ENCODE data around the gene OR2AP1. TPM values are rescaled to one million over a fixed set of nuclear protein-coding genes. Genes with fewer than 3 reads are reported as not detected.
"Not testable (repeated sequence)": the region's sequence is repeated elsewhere in the genome, so short reads cannot be mapped to it uniquely, and the experiment has no call there.

The OR2AP1 gene
- total RNA-seq, 1 experiment from 2014 or later, result not detected

DNA sequence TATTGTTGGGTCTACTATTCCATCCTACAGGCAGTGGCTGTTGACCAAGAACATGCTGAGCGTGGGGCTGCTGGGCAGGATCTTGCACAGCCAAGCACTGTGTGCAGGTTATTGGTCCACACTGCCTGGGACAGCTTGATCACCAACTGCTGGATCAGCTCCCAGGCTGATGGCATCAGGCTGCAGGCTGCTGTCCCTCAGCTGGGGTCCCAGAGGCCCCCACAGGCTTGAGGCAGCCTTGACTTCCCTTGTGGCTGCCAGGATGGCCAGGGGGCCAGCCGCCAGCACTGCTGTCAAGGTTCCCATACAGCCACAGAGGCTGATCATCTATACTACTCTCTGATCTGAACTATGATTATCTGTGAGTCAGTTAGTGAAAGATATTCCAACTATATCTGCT is 9.8 kb downstream of the OR2AP1 start:
- Mint-ChIP-seq H3K4me1 (ENCODE audit: low read depth, unreplicated experiment) (no peaks in the 10 kb centered on the region), H3K36me3 (ENCODE audit: insufficient read depth, unreplicated experiment) (no peaks in the 10 kb centered on the region), H3K27ac (ENCODE audit: unreplicated experiment) (no peak overlapping the region), H3K27me3 (ENCODE audit: unreplicated experiment) (peaks cover 26% of the 10 kb centered on the region), H3K4me3 (ENCODE audit: low read depth, unreplicated experiment) (no peak overlapping the region), H3K9me3 (ENCODE audit: low read depth, unreplicated experiment) (no peaks in the 10 kb centered on the region)
- BruUV-seq (replicated peaks), result no TSS peak
- CTCF ChIA-PET, result no interaction called here
- intact Hi-C loops (cut with micrococcal nuclease; ENCODE audit: unreplicated experiment), result no loop called here
- TF ChIP-seq, protein P1, sequence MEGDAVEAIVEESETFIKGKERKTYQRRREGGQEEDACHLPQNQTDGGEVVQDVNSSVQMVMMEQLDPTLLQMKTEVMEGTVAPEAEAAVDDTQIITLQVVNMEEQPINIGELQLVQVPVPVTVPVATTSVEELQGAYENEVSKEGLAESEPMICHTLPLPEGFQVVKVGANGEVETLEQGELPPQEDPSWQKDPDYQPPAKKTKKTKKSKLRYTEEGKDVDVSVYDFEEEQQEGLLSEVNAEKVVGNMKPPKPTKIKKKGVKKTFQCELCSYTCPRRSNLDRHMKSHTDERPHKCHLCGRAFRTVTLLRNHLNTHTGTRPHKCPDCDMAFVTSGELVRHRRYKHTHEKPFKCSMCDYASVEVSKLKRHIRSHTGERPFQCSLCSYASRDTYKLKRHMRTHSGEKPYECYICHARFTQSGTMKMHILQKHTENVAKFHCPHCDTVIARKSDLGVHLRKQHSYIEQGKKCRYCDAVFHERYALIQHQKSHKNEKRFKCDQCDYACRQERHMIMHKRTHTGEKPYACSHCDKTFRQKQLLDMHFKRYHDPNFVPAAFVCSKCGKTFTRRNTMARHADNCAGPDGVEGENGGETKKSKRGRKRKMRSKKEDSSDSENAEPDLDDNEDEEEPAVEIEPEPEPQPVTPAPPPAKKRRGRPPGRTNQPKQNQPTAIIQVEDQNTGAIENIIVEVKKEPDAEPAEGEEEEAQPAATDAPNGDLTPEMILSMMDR (IDR thresholded peaks at IDR 0.05; ENCODE audit: unreplicated experiment), result no peak
- no peak for DNase-seq

GRCh38 chr12:55585817-55586216 is 13.5 kb downstream of the OR2AP1 start:
- CTCF ChIA-PET, result no interaction called here
- TF ChIP-seq, protein P1 (IDR thresholded peaks at IDR 0.05; ENCODE audit: unreplicated experiment), result no peak
- BruUV-seq (replicated peaks), result no TSS peak

DNA sequence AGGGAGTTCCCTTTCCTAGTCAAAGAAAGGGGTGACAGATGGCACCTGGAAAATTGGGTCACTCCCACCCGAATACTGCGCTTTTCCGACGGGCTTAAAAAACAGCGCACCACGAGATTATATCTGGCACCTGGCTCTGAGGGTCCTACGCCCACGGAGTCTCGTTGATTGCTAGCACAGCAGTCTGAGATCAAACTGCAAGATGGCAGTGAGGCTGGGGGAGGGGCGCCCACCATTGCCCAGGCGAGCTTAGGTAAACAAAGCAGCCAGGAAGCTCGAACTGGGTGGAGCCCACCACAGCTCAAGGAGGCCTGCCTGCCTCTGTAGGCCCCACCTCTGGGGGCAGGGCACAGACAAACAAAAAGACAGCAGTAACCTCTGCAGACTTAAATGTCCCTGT is 17.9 kb downstream of the OR2AP1 start:
- BruUV-seq (replicated peaks); H3K36me3 Mint-ChIP-seq (ENCODE audit: insufficient read depth, unreplicated experiment); H3K4me1 Mint-ChIP-seq (ENCODE audit: low read depth, unreplicated experiment); CTCF ChIA-PET; H3K4me3 Mint-ChIP-seq (ENCODE audit: low read depth, unreplicated experiment); H3K9me3 Mint-ChIP-seq (ENCODE audit: low read depth, unreplicated experiment); intact Hi-C loops (cut with micrococcal nuclease; ENCODE audit: unreplicated experiment); DNase-seq; H3K27ac Mint-ChIP-seq (ENCODE audit: unreplicated experiment): not testable (repeated sequence)
- peaks cover 20% of the 10 kb centered on the region for H3K27me3 Mint-ChIP-seq (ENCODE audit: unreplicated experiment)

More at GRCh38 chr12:55585817-55586216, 13.5 kb downstream of the OR2AP1 start:
- no peak overlapping the region for H3K27ac Mint-ChIP-seq (ENCODE audit: unreplicated experiment)
- no peaks in the 10 kb centered on the region for H3K9me3 Mint-ChIP-seq (ENCODE audit: low read depth, unreplicated experiment)
- no peak for DNase-seq
- no peaks in the 10 kb centered on the region for H3K4me1 Mint-ChIP-seq (ENCODE audit: low read depth, unreplicated experiment)
- intact Hi-C loops (cut with micrococcal nuclease; ENCODE audit: unreplicated experiment), result no loop called here
- H3K27me3 Mint-ChIP-seq (ENCODE audit: unreplicated experiment), result peaks cover 27% of the 10 kb centered on the region
- no peak overlapping the region for H3K4me3 Mint-ChIP-seq (ENCODE audit: low read depth, unreplicated experiment)
- H3K36me3 Mint-ChIP-seq (ENCODE audit: insufficient read depth, unreplicated experiment), result no peaks in the 10 kb centered on the region

- TF ChIP-seq, protein P1 (IDR thresholded peaks at IDR 0.05; ENCODE audit: unreplicated experiment), result no peak
- Mint-ChIP-seq H3K4me1 (ENCODE audit: low read depth, unreplicated experiment) (no peaks in the 10 kb centered on the region), H3K4me3 (ENCODE audit: low read depth, unreplicated experiment) (no peak overlapping the region), H3K9me3 (ENCODE audit: low read depth, unreplicated experiment) (no peaks in the 10 kb centered on the region), H3K36me3 (ENCODE audit: insufficient read depth, unreplicated experiment) (no peaks in the 10 kb centered on the region), H3K27ac (ENCODE audit: unreplicated experiment) (no peak overlapping the region), H3K27me3 (ENCODE audit: unreplicated experiment) (peaks cover 61% of the 10 kb centered on the region)
- BruUV-seq (replicated peaks), result no TSS peak
- CTCF ChIA-PET, result no interaction called here
- intact Hi-C loops (cut with micrococcal nuclease; ENCODE audit: unreplicated experiment), result no loop called here
- no peak for DNase-seq
Observed at GRCh38 chr12:55607821-55608594, 35.7 kb downstream of the OR2AP1 start.

GRCh38 chr12:55610598-55610997 is 38.3 kb downstream of the OR2AP1 start:
- Mint-ChIP-seq H3K27ac (ENCODE audit: unreplicated experiment) (no peak overlapping the region), H3K27me3 (ENCODE audit: unreplicated experiment) (peaks cover 61% of the 10 kb centered on the region), H3K4me3 (ENCODE audit: low read depth, unreplicated experiment) (no peak overlapping the region), H3K36me3 (ENCODE audit: insufficient read depth, unreplicated experiment) (no peaks in the 10 kb centered on the region), H3K4me1 (ENCODE audit: low read depth, unreplicated experiment) (no peaks in the 10 kb centered on the region), H3K9me3 (ENCODE audit: low read depth, unreplicated experiment) (no peaks in the 10 kb centered on the region)
- intact Hi-C loops (cut with micrococcal nuclease; ENCODE audit: unreplicated experiment), result loop anchor here (10.0 kb wide), 1 partner anchor 616 kb away; no protein-coding TSS in a partner anchor
- DNase-seq, result no peak
- BruUV-seq (replicated peaks), result no TSS peak
- TF ChIP-seq, protein P1 (IDR thresholded peaks at IDR 0.05; ENCODE audit: unreplicated experiment), result no peak
- CTCF ChIA-PET, result no interaction called here

All from Calu3 (cell line).